Head of caudate nucleus (tissue), 42 donors: ENCODE data around the gene USP20.
"Not testable (repeated sequence)": the region's sequence is repeated elsewhere in the genome, so short reads cannot be mapped to it uniquely, and the experiment has no call there.

Experiments used
- DNase-seq, 42 donors: peaks; one replicate each; pipeline versions ENCODE4 v3.0.0 to v3.0.0-alpha.2; 2020 to 2021; ENCODE audit warnings: mixed read lengths in 7 of 42
- intact Hi-C: fragments of 100-400 bp; cut with DNase I; formaldehyde crosslinking; loops from one replicate; pipeline ENCODE4 v1.15.0; 2022

Gene USP20

DNA sequence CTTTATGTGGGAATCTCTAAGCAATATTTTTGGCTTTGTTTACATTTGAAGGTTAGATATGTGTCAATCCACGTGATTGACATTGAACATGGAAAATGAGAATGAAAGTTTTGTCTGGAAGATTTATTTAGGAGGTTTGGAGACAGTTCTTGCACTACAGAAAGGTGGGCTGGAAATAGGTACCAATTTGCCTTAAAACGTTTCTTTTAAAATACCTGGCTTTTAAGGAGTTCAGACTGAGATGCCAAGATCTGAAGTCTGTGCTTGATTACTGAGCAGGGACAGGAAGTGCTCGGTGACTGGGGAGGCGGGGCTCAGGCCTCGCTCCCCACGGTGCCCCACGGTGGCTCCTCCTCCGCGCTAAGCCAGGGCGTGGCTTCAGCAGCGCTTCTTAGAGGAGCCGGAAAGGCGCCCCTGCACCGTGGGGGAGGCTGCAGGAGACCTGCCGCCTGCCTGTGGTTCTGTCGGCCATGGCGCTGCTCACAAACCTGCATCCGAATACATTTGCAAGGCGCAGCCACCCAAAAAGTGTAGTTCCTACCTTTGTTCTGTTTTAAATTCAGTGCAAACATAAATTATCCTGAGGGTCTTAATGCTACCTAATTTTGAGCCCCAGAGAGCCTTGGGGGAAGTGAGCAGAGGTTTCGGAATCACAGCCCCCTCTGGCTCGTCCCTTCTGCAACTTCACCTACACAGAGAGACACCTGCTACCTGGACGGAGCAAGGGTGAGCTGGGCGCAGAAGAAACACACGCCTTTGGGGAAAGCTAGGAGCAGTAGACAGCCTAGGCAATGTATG, 49.2 kb downstream of the USP20 start:
- DNase-seq = peak; percentile 74 to 95 (median 88)
- intact Hi-C loops = loop anchor here (5.0 to 10.0 kb wide), 2 partner anchors 158 to 350 kb away; partner anchors contain the start of gene FNBP1

DNA sequence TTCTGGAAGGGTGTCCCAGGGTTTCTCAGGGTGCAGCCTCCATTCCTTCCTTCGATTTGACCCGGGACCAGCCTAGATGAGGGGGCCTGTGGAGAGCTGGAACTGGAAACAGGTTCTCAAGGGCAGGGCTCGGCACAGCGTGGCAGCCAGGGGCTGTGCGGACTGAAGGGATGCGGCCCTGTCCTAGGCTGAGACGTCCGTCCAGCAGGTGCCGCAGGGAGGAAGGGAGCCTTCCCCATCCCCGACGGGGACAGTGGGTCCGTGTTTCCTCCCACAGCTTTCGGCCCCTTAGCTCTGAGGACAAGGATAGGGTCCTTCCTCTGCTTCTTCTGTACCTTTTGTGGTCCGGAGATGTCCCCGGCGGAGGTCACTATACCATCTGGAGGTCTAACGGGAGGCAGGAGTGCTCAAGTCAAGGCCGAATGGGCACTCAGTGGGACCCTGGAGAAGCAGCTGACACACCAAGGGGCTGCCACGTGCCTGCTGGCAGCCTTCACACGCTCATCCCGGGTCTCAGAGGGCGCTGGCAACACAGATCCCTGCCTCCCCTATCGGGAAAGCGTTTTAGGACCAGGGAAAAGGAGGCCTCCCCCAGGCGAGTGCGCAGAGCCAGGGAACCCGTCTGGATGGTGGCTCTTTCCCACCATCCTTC, 49.9 kb downstream of the USP20 start:
- DNase-seq = peak in 18 of 42 donors; percentile 12 to 64 (median 38)
- intact Hi-C loops = loop anchor here (5.0 to 10.0 kb wide), 2 partner anchors 157 to 350 kb away; partner anchors contain the start of gene FNBP1

DNA sequence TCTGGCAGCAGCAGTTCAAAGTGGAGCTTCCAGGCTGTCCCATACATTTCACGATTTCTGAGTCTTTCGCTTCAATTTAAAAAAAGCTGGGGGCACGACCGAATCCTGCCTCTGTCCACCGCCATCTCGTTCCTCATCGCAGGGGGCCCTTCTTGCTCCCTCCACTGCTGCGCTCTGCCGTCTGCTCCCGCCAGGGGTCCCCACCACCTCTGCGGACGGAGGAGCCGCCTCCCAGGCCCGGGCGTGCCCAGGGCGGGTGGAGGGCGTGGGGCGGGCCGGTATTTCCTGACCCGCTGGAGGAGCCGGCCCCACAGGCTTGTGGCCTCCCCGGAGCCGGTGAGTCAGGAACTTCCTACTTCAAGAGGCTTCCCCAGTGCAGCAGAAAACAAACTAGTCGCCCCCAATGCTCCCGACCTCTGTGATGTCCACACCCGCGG, 50.4 kb downstream of the USP20 start:
- DNase-seq = peak; percentile 68 to 95 (median 89)
- intact Hi-C loops = loop anchor here (5.0 to 10.0 kb wide), 2 partner anchors 157 to 349 kb away; partner anchors contain the start of gene FNBP1

DNA sequence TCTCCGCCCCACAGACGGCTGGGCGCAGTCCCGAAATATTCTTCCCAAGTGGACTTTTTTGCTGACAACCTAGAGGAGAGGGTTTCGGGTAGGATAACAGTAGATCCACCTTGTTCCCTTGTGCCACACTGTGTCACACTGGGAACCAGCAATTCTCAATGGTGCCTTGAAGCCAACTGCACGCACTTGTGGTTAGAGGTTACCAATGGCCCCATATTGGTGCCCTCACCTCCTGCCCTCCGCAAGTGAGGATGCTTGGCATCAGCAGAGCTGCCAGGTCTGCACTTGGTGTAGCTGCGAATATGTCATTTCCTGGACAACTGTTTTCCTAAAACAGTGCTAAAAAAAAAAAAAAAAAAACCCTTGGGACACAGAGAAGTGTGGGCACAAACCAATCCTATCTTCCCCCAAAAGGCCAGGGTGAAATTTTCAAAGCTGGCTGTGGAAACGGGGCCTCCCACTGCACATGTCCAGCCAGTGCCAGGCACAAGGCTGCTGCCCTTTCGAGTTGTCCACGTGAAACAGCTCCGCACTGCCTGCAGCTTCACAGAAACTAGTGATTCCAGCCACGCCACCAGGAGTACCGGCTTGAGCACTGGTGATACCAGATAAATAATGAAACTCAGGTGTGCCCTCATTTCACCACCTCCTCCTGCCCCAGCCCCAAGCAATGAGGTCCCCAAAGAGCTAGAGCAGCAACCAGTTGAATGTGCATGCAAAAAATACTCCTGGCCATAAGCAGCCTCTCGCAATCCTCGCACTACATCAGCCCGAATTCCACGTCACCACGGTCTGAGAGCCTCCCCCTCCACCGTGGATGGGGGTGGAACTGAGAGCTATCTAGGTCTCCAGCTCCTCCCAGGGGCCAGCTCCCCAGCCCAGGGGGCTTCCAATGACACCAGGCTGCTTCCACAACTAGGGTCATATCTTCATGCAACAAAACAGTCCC, 51.2 kb downstream of the USP20 start:
- peak in 34 of 42 donors; percentile 20 to 77 (median 58) for DNase-seq
- intact Hi-C loops = loop anchor here (5.0 to 10.0 kb wide), 2 partner anchors 156 to 348 kb away; partner anchors contain the start of gene FNBP1

DNA sequence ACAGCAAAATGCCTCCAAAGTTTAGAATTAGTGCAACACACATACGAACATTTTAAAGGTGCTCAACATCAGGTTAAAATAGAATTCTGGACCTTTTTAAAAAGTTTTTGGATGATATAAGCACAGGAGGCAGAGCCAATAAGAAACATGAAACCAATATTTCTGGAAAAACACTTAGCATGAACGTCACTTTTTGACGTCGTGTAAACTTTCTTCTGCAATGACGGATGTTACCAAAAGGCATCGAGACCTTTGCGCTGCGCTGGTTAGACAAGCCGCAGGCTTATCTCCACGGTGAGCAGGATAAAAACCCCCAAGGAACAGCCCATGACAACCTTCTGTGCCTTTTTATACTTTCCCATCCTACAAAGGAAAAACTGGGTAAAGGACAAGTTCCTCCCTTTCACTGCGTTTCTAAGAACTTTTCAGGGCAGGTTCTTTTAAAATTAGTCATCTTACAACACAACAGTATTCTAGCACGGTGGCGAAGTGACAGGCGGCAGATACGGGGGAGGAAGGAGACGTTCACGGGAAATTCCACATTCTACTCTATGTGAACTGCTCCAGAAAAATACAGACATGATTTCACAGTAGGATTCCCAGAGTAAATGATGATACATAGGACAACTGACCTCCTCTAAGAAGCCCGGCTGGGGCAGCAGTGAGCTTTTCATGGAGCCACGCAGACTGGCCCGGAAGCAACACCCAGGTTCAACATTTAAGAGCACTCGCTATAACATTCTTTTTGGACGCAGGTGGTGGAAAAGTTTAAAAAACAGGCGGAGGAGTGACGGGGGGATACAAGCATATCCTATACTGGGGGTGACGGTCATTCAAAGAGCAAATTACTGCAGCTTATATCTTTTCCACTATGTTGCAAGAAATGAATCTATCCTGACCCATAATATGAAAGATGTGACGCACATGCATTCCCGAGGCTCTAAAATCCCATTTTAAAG, 52.4 kb downstream of the USP20 start:
- DNase-seq = peak in 32 of 42 donors; percentile 26 to 84 (median 63)
- intact Hi-C loops = loop anchor here (5.0 to 10.0 kb wide), 2 partner anchors 155 to 347 kb away; partner anchors contain the start of gene FNBP1

DNA sequence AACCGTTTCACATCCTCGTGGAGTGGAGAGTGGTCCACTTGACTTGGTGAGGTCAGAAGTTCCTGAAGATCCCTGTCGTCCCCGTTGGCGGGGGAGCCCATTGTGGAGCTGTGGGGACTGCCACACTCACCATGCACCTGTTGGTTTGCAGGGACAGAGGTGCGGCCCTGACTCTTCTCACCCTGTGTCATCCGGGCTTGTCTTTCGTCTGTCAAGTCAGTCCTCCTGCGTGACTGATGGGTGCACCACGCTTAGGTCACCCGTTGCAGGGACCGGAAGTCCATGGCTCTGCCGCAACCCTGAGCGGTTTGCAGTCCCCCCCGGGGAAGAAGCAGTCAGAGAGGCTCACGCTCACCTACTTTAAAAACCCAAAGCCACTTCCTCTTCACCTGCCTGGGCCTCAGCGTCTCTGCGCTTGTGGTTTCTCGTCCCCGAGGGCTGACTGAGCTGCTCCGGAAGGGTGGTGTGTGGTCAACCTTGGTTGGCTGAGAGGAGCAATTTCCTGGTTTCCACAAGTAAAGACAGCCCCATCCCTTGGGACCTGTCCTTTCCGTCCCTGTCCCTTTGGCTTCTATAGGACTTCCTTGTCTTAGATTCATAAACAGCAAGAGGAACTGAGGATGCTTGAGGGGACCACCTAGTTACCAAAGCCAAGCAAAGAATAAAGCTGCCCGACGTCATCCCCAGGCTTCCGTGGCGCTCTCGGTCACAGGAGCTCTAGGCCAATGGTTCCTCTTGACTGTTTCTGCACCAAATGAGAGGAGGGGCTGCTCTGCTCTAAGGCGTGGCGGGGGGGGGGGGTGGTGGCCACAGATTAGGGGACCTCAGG, 53.2 kb downstream of the USP20 start:
- peak in 2 of 42 donors; percentile 24 to 49 for DNase-seq
- intact Hi-C loops = loop anchor here (5.0 to 10.0 kb wide), 2 partner anchors 154 to 346 kb away; partner anchors contain the start of gene FNBP1

DNA sequence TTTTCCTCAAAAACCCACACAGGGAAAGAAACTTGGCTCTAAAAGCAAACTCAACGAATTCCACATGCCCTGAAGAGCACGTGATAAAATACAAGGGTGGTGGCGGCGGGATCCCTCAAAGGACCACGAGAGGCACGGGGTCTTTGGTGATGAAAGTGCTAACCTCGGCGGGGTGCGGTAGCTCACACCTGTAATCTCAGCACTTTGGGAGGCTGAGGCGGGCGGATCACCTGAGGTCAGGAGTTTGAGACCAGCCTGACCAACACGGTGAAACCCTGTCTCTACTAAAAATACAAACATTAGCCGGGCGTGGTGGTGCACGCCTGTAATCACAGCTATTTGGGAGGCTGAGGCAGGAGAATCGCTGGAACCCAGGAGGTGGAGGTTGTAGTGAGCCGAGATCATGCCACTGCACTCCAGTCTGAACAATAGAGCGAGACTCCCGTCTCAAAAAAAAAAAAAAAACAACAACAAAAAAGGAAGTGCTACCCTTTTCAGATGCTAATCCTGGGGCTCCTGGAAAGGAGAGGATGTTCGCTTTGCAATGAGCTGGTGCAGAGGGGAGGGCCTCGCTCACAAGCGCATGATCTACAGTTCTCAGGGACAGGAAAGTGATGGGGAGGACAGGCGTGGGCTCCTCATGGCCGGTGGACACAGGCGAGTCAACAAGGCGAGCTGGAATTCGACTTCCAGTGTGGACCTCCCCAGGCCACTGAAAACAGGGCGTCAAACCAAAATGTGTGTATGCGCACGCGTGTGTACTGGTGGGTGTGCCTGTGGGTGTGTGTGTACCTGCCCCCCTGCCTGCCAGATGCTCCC, 54.1 kb downstream of the USP20 start:
- intact Hi-C loops = loop anchor here (5.0 to 10.0 kb wide), 2 partner anchors 153 to 345 kb away; partner anchors contain the start of gene FNBP1

DNA sequence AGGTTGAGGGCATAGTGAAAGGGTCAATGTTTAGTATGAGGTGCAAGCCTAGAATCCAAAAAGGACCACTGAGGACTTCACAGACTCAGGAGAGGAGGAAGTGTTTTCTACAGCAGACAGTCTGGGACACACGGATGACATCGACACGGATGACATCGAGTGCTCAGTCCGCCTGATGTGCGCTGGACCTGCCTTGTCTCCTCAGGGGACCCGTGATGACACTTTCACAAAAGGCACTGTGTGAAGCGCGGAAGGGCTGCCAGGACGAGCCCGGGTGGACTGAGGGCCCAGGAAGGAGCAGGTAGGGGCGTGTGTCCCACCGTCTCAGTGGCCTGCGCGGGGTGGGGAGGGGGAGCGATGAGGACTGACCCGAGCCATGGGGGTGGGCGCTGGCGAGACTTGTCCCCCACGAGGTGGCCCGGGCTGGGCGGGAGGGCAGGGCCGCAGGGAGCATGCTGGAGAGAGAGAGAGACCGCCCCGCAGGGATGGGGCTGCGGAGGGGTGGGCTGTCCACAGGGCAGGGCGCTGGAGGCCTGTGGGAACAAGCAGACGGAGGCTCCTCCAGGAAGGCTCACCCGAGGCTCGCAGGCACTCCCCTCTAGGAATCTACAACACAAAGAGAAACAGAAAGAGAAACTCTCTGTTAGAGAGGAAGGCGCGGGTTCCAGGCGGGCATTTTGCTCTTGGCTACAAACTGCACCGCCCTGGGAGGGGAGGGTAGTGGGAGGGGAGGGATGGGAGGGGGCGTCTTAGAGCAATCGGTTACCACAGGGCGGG, 54.9 kb downstream of the USP20 start:
- peak in 1 of 42 donors; percentile 17 for DNase-seq
- intact Hi-C loops = loop anchor here (5.0 to 10.0 kb wide), 2 partner anchors 152 to 345 kb away; partner anchors contain the start of gene FNBP1

More for the DNA sequence above, 54.1 kb downstream of the USP20 start:
- DNase-seq = no peak

DNA sequence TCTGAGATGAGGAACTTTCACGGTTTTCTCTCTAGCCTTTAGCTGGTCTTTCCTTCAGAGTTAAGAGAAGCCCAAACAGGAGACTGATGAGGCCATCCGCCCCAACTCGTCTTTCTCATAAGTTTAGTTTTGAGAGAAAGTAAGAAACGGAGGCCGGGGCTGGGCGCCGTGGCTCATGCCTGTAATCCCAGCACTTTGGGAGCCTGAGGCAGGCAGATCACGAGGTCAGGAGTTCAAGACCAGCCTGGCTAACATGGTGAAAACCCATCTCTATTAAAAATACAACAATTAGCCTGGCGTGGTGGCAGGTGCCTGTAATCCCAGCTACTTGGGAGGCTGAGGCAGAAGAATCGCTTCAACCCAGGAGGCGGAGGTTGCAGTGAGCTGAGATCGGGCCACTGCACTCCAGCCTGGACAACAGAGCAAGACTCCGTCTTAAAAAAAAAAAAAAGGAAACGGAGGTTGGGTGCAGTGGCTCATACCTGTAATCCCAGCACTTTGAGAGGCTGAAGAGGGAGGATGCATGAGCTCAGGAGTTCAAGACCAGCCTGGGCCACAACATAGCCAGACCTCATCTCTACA, 55.6 kb downstream of the USP20 start:
- intact Hi-C loops, DNase-seq: not testable (repeated sequence)

DNA sequence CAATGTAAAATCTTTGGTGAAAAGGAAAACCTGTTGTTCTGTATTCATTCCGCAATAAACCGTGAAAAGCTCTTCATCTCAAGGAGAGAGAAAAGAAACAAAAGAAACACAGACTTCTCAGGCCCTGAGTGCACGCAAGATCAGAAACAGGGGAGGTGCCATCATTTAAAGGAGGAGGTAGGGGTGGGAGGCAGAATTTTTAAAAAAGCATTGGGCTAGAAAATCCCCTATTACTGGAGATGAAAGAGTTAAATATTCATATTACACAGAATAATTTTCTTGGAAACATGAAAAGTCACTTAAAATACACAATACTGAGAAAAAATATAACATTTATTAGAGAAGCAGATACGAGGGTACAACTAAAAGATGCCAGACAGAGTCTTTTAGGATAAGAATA, 56.3 kb downstream of the USP20 start:
- intact Hi-C loops = no loop called here
- no peak for DNase-seq

DNA sequence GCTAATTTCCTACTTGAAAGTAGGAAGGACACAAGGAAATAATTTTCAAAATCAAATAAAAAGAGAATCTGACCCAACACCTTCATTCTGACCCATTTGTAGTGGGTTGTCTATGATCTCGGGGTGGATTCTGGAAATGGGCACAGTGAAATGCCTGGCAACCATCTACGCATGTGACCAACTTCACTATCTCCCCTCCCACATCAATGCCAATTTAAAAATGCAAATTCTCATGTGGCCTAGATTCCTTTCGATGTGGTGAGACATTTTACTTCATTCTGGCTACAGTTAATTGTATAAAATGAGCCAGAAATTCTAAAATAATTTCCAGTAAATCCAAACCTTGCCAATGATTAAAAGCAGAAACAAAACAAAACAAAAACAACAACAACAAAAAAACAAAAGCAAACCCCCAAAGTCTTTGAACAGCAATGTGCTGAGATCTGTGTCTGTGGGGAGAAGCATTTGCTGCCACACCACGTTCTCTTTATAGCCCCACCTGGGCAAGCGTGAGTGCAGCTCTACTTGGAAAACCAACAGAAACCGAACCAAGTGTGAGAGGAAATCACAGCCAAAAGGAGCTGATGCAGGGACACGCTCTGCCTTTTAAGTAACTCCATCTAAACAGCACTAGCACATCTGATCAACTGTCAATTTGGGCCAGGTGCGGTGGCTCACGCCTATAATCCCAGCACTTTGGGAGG, 59.0 kb downstream of the USP20 start:
- DNase-seq = peak in 2 of 42 donors; percentile 25 to 44
- intact Hi-C loops = no loop called here

DNA sequence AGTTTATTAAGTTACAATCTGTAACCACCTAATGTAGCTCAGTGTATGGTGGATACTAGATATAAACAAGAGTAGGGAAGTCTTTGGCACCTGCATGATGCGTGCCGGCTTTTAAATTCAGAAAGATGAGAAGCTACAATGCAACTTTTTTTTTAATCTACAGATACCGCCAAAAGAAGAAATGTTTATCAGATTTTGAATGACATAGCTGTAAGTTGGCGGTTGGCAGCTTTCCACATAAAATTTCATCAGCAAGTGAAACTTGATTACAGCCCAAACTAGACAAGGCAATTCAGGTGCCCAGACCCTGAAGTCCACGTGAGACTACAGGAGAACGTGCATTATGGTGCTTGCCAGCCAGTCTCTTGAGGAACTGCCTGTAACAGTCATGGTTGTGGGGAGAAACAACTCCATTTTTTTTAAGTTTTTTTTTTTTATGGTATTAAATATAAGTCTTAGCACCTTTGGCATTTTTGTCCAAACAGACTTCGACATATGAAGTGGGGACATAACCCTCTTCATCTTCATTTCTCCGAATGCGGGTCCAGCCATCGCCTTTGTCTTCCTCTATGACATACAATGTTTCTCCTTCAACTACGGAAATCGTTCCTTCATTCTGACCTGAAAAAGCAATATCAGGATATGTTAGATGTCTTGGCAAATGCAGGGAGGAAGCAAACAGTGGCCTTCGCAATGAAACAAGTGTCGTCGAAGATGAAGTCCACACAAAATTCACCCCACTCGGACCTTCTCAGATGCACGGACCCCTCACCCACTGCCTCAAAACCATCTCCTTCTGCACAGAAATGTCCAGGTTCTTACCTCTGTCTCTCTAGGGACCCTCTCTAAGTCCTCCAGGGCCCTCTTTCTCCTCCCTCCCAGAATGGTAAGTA, 60.4 kb downstream of the USP20 start:
- intact Hi-C loops = no loop called here
- no peak for DNase-seq

DNA sequence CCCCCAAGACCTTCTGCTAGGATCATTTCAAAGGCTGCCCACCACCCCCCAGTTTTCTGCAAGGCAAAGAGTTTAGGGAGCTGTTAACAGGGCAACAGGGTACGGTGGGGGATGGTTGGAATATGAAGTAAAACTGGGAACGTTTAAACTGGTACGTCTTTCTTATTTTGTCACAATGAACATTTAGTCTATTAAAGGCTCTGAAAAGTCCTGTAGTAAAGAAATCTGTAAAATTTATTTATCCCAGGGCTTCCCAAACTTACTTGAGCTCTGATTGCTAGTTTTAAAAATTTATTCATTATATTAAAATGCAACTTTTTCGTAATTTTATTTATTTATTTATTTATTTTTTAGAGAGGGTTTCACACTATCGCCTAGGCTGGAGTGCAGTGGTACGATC, 62.0 kb downstream of the USP20 start:
- intact Hi-C loops = no loop called here
- peak in 1 of 42 donors; percentile 1 for DNase-seq
